Peyer's patch (tissue), 4 donors: ENCODE data around the gene RNF150. TPM values are rescaled to one million over a fixed set of nuclear protein-coding genes. Genes with fewer than 3 reads are reported as not detected.

ENCODE experiments used
- DNase-seq, 3 donors: peaks; one replicate each; pipeline ENCODE4 v3.0.0-alpha.2; 2017 to 2019
- H3K27ac ChIP-seq, 4 donors: fragments of 200-600 bp; sonication (generic); one replicate each; pipeline ENCODE4 v1.5.1; 2016 to 2019
- H3K27me3 ChIP-seq, 2 donors: fragments of 200-600 bp; sonication (generic); one replicate each; pipeline ENCODE4 v1.5.1; 2019
- H3K36me3 ChIP-seq, 3 donors: fragments of 200-600 bp; sonication (generic); one replicate each; pipeline ENCODE4 v1.5.1; 2016 to 2019
- H3K4me1 ChIP-seq, 4 donors: fragments of 200-600 bp; sonication (generic); one replicate each; pipeline ENCODE4 v1.5.1; 2016 to 2019
- H3K4me3 ChIP-seq, 4 donors: fragments of 200-600 bp; sonication (generic); 1 replicate in 3 of 4; 2 replicates in 1 of 4; pipeline ENCODE4 v1.5.1; 2016 to 2019; ENCODE audit warnings: mild to moderate bottlenecking in 1 of 4
- H3K9me3 ChIP-seq, 4 donors: fragments of 200-600 bp; sonication (generic); one replicate each; pipeline ENCODE4 v1.5.1; 2016 to 2019; ENCODE audit warnings: mild to moderate bottlenecking in 1 of 4
- POLR2A ChIP-seq, 2 donors: fragments of 450-650 bp; IDR thresholded peaks; one replicate each; pipeline ENCODE4 v1.5.1; 2017; ENCODE audit warnings: antibody characterized with exemption in 2 of 2, mild to moderate bottlenecking in 2 of 2, moderate library complexity in 2 of 2
- total RNA-seq, 4 donors: library from RNA; depleted of rRNA; stranded (reverse); fragments of >200 nt; gene quantifications; one replicate each; pipeline ENCODE4 v1.1.0, GENCODE V29; 2016
- TF ChIP-seq, protein P1 (sequence below), 6 experiments: fragments of 450-650 bp in 4 of 6; fragments of 200-600 bp in 2 of 6; sonication (generic) in 1 of 6; IDR thresholded peaks; one replicate each; pipeline ENCODE4 v1.5.1; 2017 to 2019; ENCODE audit warnings: antibody characterized with exemption in 6 of 6, mild to moderate bottlenecking in 3 of 6, moderate library complexity in 1 of 6

RNF150 gene
- total RNA-seq, 4 donors from 2014 or later: 1.2 to 9.9 (median 2.5) TPM

DNA sequence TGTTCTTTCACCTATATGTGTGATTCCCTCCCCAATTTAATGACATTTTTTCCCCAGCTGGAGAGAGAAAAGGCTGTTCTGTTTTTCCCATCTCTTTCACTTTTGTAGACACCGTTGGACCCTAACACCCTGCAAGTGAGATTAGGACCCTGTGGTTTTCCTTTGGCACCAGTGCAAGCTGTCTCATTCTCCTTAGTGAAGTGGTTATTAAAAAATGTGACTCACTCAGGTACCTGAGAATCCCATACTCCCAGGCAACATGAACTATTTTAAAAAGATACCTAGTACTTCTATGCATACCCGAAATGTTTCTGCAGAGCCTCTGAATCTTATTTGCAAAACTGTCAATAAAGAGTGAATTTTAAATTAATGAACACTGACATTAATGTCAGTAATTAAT is 201.4 kb downstream of the RNF150 start:
- H3K27ac ChIP-seq: no peak overlapping the region
- H3K4me1 ChIP-seq: no peaks in the 10 kb centered on the region
- H3K36me3 ChIP-seq: no peaks in the 10 kb centered on the region
- TF ChIP-seq, protein P1, sequence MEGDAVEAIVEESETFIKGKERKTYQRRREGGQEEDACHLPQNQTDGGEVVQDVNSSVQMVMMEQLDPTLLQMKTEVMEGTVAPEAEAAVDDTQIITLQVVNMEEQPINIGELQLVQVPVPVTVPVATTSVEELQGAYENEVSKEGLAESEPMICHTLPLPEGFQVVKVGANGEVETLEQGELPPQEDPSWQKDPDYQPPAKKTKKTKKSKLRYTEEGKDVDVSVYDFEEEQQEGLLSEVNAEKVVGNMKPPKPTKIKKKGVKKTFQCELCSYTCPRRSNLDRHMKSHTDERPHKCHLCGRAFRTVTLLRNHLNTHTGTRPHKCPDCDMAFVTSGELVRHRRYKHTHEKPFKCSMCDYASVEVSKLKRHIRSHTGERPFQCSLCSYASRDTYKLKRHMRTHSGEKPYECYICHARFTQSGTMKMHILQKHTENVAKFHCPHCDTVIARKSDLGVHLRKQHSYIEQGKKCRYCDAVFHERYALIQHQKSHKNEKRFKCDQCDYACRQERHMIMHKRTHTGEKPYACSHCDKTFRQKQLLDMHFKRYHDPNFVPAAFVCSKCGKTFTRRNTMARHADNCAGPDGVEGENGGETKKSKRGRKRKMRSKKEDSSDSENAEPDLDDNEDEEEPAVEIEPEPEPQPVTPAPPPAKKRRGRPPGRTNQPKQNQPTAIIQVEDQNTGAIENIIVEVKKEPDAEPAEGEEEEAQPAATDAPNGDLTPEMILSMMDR (IDR thresholded peaks at IDR 0.05): no peak
- TF ChIP-seq POLR2A (IDR thresholded peaks at IDR 0.05): no peak
- H3K9me3 ChIP-seq: no peaks in the 10 kb centered on the region
- no peaks in the 10 kb centered on the region for H3K27me3 ChIP-seq
- H3K4me3 ChIP-seq: no peak overlapping the region
- no peak for DNase-seq

DNA sequence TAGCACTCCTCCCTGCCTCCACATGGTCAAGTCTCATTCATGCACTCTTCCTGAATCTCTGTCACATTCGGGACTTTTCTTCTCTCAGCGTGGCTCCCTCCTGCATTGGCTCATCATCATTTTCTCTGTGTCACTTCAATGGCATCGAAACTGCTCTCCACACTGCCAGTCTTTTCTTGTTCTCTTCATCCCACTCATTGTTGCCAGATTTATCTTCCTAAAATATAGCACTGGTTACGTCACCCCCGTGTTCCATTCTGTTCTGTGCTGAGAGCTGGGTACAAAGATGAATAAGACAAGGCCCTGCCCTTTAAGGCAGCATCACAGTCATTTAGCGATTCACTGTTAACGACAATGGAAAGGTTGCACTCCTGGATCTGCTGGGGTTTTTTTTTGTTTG is 202.7 kb downstream of the RNF150 start:
- H3K4me1 ChIP-seq: no peaks in the 10 kb centered on the region
- H3K9me3 ChIP-seq: no peaks in the 10 kb centered on the region
- no peaks in the 10 kb centered on the region for H3K36me3 ChIP-seq
- TF ChIP-seq POLR2A (IDR thresholded peaks at IDR 0.05): no peak
- TF ChIP-seq, protein P1 (IDR thresholded peaks at IDR 0.05): no peak
- no peak overlapping the region for H3K4me3 ChIP-seq
- H3K27me3 ChIP-seq: no peaks in the 10 kb centered on the region
- H3K27ac ChIP-seq: no peak overlapping the region
- no peak for DNase-seq

DNA sequence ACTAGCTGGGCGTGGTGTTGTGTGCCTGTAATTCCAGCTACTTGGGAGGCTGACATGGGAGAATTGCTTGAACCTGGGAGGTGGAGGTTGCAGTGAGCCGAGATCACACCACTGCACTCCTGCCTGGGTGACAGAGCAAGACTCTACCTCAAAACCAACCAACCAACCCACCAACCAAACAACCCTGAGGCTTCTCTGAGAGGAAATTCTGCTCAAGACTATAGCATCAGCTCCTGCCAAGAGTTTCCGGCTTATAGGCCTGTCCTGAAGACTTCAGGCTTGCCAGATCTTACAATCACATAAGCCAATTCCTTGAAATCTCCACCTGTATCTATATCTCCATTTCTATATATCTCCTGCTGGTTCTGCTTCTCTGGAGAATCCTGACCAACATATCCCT is 203.3 kb downstream of the RNF150 start:
- no peak for DNase-seq

DNA sequence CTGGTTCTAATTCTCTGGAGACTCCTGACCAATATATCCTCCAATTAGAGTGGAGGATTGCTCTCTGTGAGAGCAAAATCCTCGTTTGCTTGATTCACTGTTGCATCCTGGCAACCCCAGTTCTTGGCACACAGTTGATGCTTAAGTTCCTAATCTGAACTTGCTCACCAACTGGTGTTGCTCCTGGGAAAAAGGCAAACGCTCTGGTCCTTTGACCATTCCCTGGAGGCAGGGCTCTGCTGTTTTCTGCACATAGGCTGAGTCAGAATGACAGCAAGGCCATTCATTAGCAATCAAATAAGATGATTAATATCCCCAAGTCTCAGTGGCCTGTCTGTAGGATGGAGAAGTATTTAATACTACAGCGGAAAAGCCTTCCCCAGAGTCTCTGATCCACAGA is 204.4 kb downstream of the RNF150 start:
- no peak for DNase-seq
- Histone ChIP-seq H3K27ac (no peak overlapping the region), H3K9me3 (no peaks in the 10 kb centered on the region), H3K4me1 (no peaks in the 10 kb centered on the region), H3K36me3 (no peaks in the 10 kb centered on the region), H3K27me3 (no peaks in the 10 kb centered on the region), H3K4me3 (no peak overlapping the region)
- TF ChIP-seq, protein P1 (IDR thresholded peaks at IDR 0.05): no peak
- TF ChIP-seq POLR2A (IDR thresholded peaks at IDR 0.05): no peak

More for the DNA sequence above, 203.3 kb downstream of the RNF150 start:
- Histone ChIP-seq H3K4me3 (no peak overlapping the region), H3K9me3 (no peaks in the 10 kb centered on the region), H3K27ac (no peak overlapping the region), H3K36me3 (no peaks in the 10 kb centered on the region), H3K4me1 (no peaks in the 10 kb centered on the region), H3K27me3 (no peaks in the 10 kb centered on the region)
- TF ChIP-seq POLR2A (IDR thresholded peaks at IDR 0.05): no peak
- TF ChIP-seq, protein P1 (IDR thresholded peaks at IDR 0.05): no peak

DNA sequence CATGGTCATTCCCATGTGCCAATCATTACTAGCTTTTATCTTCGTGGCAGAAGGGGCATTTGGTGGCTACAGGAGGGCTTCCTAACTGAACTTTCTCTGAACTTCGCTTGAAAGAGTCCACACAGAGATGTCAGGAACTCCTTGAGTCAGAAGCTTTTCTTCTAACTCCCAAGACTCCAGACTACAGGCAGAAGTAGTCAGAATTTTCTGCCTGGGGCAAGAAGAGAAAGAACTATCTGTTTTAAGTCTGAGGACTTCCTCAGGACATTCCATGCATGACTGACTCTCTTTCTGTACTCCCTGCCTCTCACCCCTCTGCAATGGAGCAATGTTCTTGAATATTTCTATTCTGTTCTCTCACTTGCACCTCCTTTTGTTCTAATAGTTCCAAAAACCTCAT is 206.6 kb downstream of the RNF150 start:
- no peak overlapping the region for H3K4me3 ChIP-seq
- no peaks in the 10 kb centered on the region for H3K9me3 ChIP-seq
- H3K27ac ChIP-seq: no peak overlapping the region
- H3K36me3 ChIP-seq: no peaks in the 10 kb centered on the region
- H3K4me1 ChIP-seq: no peaks in the 10 kb centered on the region
- DNase-seq: no peak
- H3K27me3 ChIP-seq: no peaks in the 10 kb centered on the region
- TF ChIP-seq POLR2A (IDR thresholded peaks at IDR 0.05): no peak
- TF ChIP-seq, protein P1 (IDR thresholded peaks at IDR 0.05): no peak

DNA sequence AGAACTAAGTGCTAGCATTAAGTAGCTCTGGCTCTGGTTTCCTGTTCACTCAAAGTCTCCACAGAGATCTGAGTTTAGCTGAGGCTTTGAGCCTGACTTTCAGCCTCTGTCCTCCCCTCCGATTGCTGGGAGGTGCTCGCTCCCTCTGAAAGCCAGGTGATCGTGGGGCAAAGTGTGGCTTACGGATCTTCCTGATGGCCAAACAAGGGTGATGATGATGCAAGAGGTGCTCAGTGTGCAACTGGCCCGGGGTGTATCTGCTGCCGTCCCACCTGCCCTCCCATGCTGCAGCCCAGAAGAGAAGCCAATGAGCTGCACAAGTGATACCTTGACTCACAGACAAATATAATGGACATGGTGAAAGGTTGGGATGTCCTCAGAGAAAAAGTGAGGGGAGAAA is 207.9 kb downstream of the RNF150 start:
- no peaks in the 10 kb centered on the region for H3K27me3 ChIP-seq
- H3K27ac ChIP-seq: no peak overlapping the region
- TF ChIP-seq, protein P1 (IDR thresholded peaks at IDR 0.05): no peak
- no peak for TF ChIP-seq POLR2A (IDR thresholded peaks at IDR 0.05)
- H3K4me3 ChIP-seq: no peak overlapping the region
- no peaks in the 10 kb centered on the region for H3K36me3 ChIP-seq
- H3K9me3 ChIP-seq: no peaks in the 10 kb centered on the region
- H3K4me1 ChIP-seq: no peaks in the 10 kb centered on the region
- DNase-seq: no peak
